ENCODE results near the gene FNIP2. TPM values are rescaled to one million over a fixed set of nuclear protein-coding genes. Genes with fewer than 3 reads are reported as not detected.
"Not testable (repeated sequence)": the region's sequence is repeated elsewhere in the genome, so short reads cannot be mapped to it uniquely, and the experiment has no call there.

Gene FNIP2
- total and polyA plus RNA-seq, 2 donors (not counting 1 experiment from before 2014, with no cell fraction given), result 0.03 to 0.17 TPM

DNA sequence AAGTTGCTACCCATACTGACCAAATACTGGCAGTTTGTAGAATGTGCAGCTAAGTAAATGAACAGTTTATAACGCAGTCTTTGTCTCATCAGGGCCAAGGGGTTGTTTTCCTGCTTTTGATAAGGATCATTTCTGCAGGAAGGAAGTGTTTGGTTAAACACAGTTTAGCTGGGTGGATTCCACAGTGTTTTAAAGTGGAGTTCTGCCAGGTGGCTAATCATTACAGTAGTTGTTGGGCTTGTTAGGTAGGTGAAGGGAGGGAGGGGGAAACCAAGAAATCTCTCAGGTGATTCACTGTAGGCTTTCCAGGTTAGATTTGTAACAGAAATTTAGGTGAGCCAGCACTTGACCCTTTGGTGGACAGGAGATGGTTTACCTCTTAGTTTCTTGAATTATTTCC is 58.1 kb downstream of the FNIP2 start:
- ATAC-seq (ENCODE audit: low read depth) (no peak), DNase-seq (no peak)
- H3K9me3 Mint-ChIP-seq (ENCODE audit: insufficient read depth), result no peaks in the 10 kb centered on the region
- no peak overlapping the region for H3K4me3 ChIP-seq (ENCODE audit: control extremely low read depth in 1 of 5, extremely low read depth in 1 of 5, insufficient read depth in 1 of 5, low read depth in 2 of 5, low read length in 4 of 5)
- peaks cover 79% of the 10 kb centered on the region for H3K27me3 Mint-ChIP-seq
- no peak overlapping the region for H3K4me3 Mint-ChIP-seq
- intact Hi-C loops (cut with micrococcal nuclease), result no loop called here
- 55% methylated on average over 1 of the region's 1 CpG for WGBS (ENCODE audit: insufficient coverage)
- no peak overlapping the region for H3K9ac ChIP-seq (ENCODE audit: low read length)
- no peak overlapping the region for H2AFZ ChIP-seq (ENCODE audit: insufficient read depth, low read depth, low read length, poor library complexity, severe bottlenecking)
- ChIA-PET POLR2A (no interaction called here), CTCF (no interaction called here)
- peaks cover 0 to 2% (median 0%) of the 10 kb centered on the region in 3 donors for H3K9me3 ChIP-seq (ENCODE audit: control extremely low read depth in 1 of 3, control insufficient read depth in 2 of 3, insufficient read depth in 1 of 3, low read length in 2 of 3)
- H3K4me1 ChIP-seq (ENCODE audit: control insufficient read depth in 2 of 2, insufficient read depth in 2 of 2, low read length in 2 of 2), result no peaks in the 10 kb centered on the region
- H3K79me2 ChIP-seq (ENCODE audit: control insufficient read depth, insufficient read depth, low read length), result no peaks in the 10 kb centered on the region
- no peak overlapping the region for H3K27ac Mint-ChIP-seq
- no peaks in the 10 kb centered on the region for H3K4me1 Mint-ChIP-seq
- no peak overlapping the region for H3K4me2 ChIP-seq (replicated peaks; ENCODE audit: low read depth, low read length, poor library complexity, severe bottlenecking)
- H3K27me3 ChIP-seq (replicated peaks in 1 of 4; ENCODE audit: control extremely low read depth in 1 of 4, control insufficient read depth in 3 of 4, insufficient read depth in 4 of 4, low read length in 3 of 4), result peaks cover 1 to 34% (median 21%) of the 10 kb centered on the region in 4 experiments
- TF ChIP-seq, protein P1, sequence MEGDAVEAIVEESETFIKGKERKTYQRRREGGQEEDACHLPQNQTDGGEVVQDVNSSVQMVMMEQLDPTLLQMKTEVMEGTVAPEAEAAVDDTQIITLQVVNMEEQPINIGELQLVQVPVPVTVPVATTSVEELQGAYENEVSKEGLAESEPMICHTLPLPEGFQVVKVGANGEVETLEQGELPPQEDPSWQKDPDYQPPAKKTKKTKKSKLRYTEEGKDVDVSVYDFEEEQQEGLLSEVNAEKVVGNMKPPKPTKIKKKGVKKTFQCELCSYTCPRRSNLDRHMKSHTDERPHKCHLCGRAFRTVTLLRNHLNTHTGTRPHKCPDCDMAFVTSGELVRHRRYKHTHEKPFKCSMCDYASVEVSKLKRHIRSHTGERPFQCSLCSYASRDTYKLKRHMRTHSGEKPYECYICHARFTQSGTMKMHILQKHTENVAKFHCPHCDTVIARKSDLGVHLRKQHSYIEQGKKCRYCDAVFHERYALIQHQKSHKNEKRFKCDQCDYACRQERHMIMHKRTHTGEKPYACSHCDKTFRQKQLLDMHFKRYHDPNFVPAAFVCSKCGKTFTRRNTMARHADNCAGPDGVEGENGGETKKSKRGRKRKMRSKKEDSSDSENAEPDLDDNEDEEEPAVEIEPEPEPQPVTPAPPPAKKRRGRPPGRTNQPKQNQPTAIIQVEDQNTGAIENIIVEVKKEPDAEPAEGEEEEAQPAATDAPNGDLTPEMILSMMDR (IDR thresholded peaks at IDR 0.05), result no peak
- no peak overlapping the region for H3K27ac ChIP-seq (ENCODE audit: low read length in 2 of 2)
- H3K36me3 ChIP-seq (replicated peaks in 1 of 2; ENCODE audit: control extremely low read depth in 1 of 2, control insufficient read depth in 1 of 2, extremely low read depth in 1 of 2, insufficient read depth in 2 of 2, low read length in 1 of 2), result no peaks in the 10 kb centered on the region
- no peaks in the 10 kb centered on the region for H4K20me1 ChIP-seq (ENCODE audit: control insufficient read depth, insufficient read depth, low read length, poor library complexity, severe bottlenecking)

DNA sequence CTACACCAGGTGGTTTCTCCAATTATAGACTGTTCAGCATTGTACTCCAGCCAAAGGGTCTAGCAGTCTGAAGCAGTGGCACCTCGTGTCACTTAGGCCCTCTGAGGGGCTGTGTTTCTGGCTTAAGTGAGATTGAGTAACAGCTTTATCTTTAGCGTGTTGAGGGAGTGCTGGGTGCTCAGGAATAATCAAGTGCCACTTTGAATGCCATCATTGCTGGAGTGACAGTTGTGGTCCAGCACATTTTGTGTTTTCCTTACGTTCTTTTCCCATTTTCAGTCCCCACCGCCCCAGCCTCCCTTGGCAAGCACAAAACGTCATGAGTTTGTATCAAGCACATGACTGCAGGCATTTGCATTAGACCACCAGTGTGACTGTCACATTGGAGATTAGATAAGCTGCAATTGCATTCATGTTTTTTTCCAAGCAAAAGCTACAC is 58.7 kb downstream of the FNIP2 start:
- intact Hi-C loops (cut with micrococcal nuclease), result no loop called here
- no peak overlapping the region for H2AFZ ChIP-seq (ENCODE audit: insufficient read depth, low read depth, low read length, poor library complexity, severe bottlenecking)
- H3K9ac ChIP-seq (ENCODE audit: low read length), result no peak overlapping the region
- H3K27ac ChIP-seq (ENCODE audit: low read length in 2 of 2), result no peak overlapping the region
- no peak for DNase-seq
- POLR2A ChIA-PET, result no interaction called here
- H3K27me3 ChIP-seq (replicated peaks in 1 of 4; ENCODE audit: control extremely low read depth in 1 of 4, control insufficient read depth in 3 of 4, insufficient read depth in 4 of 4, low read length in 3 of 4), result peaks cover 1 to 31% (median 20%) of the 10 kb centered on the region in 4 experiments
- no peaks in the 10 kb centered on the region for H3K79me2 ChIP-seq (ENCODE audit: control insufficient read depth, insufficient read depth, low read length)
- TF ChIP-seq EZH2 (IDR thresholded peaks at IDR 0.05; ENCODE audit: borderline replicate concordance, insufficient read depth, low read depth, low read length, poor library complexity, severe bottlenecking), result no peak
- TF ChIP-seq, protein P1 (IDR thresholded peaks at IDR 0.05), result no peak
- no peaks in the 10 kb centered on the region for H3K36me3 ChIP-seq (replicated peaks in 1 of 2; ENCODE audit: control extremely low read depth in 1 of 2, control insufficient read depth in 1 of 2, extremely low read depth in 1 of 2, insufficient read depth in 2 of 2, low read length in 1 of 2)
- H3K9me3 ChIP-seq (ENCODE audit: control extremely low read depth in 1 of 3, control insufficient read depth in 2 of 3, insufficient read depth in 1 of 3, low read length in 2 of 3), result peaks cover 0 to 2% (median 0%) of the 10 kb centered on the region in 3 donors
- no peaks in the 10 kb centered on the region for H3K4me1 ChIP-seq (ENCODE audit: control insufficient read depth in 2 of 2, insufficient read depth in 2 of 2, low read length in 2 of 2)
- WGBS (ENCODE audit: insufficient coverage), result 96% methylated on average over 3 of the region's 5 CpGs
- Mint-ChIP-seq H3K27me3 (peaks cover 78% of the 10 kb centered on the region), H3K4me3 (no peak overlapping the region), H3K27ac (no peak overlapping the region), H3K9me3 (ENCODE audit: insufficient read depth) (no peaks in the 10 kb centered on the region), H3K4me1 (no peaks in the 10 kb centered on the region)
- H3K4me3 ChIP-seq (ENCODE audit: control extremely low read depth in 1 of 5, extremely low read depth in 1 of 5, insufficient read depth in 1 of 5, low read depth in 2 of 5, low read length in 4 of 5), result no peak overlapping the region
- CTCF ChIA-PET, result no interaction called here
- ATAC-seq (ENCODE audit: low read depth), result no peak
- no peak overlapping the region for H3K4me2 ChIP-seq (replicated peaks; ENCODE audit: low read depth, low read length, poor library complexity, severe bottlenecking)
- H4K20me1 ChIP-seq (ENCODE audit: control insufficient read depth, insufficient read depth, low read length, poor library complexity, severe bottlenecking), result no peaks in the 10 kb centered on the region

DNA sequence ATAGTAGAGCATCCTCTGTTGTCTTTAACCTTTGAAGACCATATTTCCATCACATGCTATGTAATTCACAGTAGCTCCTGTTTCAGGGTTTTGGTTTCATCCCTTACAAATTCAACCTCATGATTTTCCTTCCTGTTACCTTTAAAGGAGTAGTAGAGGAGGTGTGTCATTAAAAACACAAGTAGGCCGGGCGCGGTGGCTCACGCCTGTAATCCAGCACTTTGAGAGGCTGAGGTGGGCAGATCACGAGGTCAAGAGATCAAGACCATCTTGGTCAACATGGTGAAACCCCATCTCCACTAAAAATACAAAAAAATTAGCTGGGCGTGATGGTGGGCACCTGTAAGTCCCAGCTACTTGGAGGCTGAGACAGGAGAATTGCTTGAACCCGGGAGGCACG is 59.3 kb downstream of the FNIP2 start:
- POLR2A ChIA-PET, result not testable (repeated sequence)

More for the DNA sequence above, 59.3 kb downstream of the FNIP2 start:
- intact Hi-C loops (cut with micrococcal nuclease); H4K20me1 ChIP-seq (ENCODE audit: control insufficient read depth, insufficient read depth, low read length, poor library complexity, severe bottlenecking); H3K9me3 ChIP-seq (ENCODE audit: control extremely low read depth in 1 of 3, control insufficient read depth in 2 of 3, insufficient read depth in 1 of 3, low read length in 2 of 3); H3K4me2 ChIP-seq (replicated peaks; ENCODE audit: low read depth, low read length, poor library complexity, severe bottlenecking); ATAC-seq (ENCODE audit: low read depth); DNase-seq; H3K79me2 ChIP-seq (ENCODE audit: control insufficient read depth, insufficient read depth, low read length); H3K27ac ChIP-seq (ENCODE audit: low read length in 2 of 2); H3K4me3 Mint-ChIP-seq; H3K4me3 ChIP-seq (ENCODE audit: control extremely low read depth in 1 of 5, extremely low read depth in 1 of 5, insufficient read depth in 1 of 5, low read depth in 2 of 5, low read length in 4 of 5); H3K9me3 Mint-ChIP-seq (ENCODE audit: insufficient read depth); H3K4me1 ChIP-seq (ENCODE audit: control insufficient read depth in 2 of 2, insufficient read depth in 2 of 2, low read length in 2 of 2); H3K4me1 Mint-ChIP-seq; H3K9ac ChIP-seq (ENCODE audit: low read length); CTCF ChIA-PET; H3K27ac Mint-ChIP-seq; H2AFZ ChIP-seq (ENCODE audit: insufficient read depth, low read depth, low read length, poor library complexity, severe bottlenecking); H3K36me3 ChIP-seq (replicated peaks in 1 of 2; ENCODE audit: control extremely low read depth in 1 of 2, control insufficient read depth in 1 of 2, extremely low read depth in 1 of 2, insufficient read depth in 2 of 2, low read length in 1 of 2): not testable (repeated sequence)
- H3K27me3 Mint-ChIP-seq, result peaks cover 80% of the 10 kb centered on the region
- 93% methylated on average over 8 of the region's 8 CpGs for WGBS (ENCODE audit: insufficient coverage)
- peaks cover 1 to 32% (median 20%) of the 10 kb centered on the region in 4 experiments for H3K27me3 ChIP-seq (replicated peaks in 1 of 4; ENCODE audit: control extremely low read depth in 1 of 4, control insufficient read depth in 3 of 4, insufficient read depth in 4 of 4, low read length in 3 of 4)
